ENCODE data around the gene RELT. TPM values are rescaled to one million over a fixed set of nuclear protein-coding genes. Genes with fewer than 3 reads are reported as not detected.

RELT gene
- total and polyA plus RNA-seq, 2 experiments from 2014 or later, result 2.0 to 6.3 TPM

- TF ChIP-seq STAT1 (IDR thresholded peaks at IDR 0.05; ENCODE audit: unreplicated experiment) (no peak), ZNF462 (CRISPR knock-in tag; IDR thresholded peaks at IDR 0.05) (no peak), CTCF (conservative IDR thresholded peaks at IDR 0.05; ENCODE audit: low read depth in 2 of 2) (peak; percentile 26 to 50; a peak in 3 of 4 replicates), JUNB (IDR thresholded peaks at IDR 0.05; ENCODE audit: unreplicated experiment) (no peak), POLR2AphosphoS5 (IDR thresholded peaks at IDR 0.05; ENCODE audit: low read depth) (peak; percentile 34; the same call in 1 of the 2 replicates)
- no peaks in the 10 kb centered on the region; the same call in 2 of the 3 replicates for H3K9me3 Mint-ChIP-seq
- H3K36me3 Mint-ChIP-seq (ENCODE audit: low read depth), result no peaks in the 10 kb centered on the region
- peak overlapping the region; percentile 65 for H3K4me3 Mint-ChIP-seq
- no peak overlapping the region for H3K27ac Mint-ChIP-seq
- Histone ChIP-seq H3K27me3 (ENCODE audit: insufficient read depth) (no peaks in the 10 kb centered on the region), H4K20me1 (replicated peaks; ENCODE audit: insufficient read depth) (peaks cover 5% of the 10 kb centered on the region), H3K4me1 (ENCODE audit: insufficient read depth) (peaks cover 6% of the 10 kb centered on the region; the same call in 1 of the 2 replicates), H2AFZ (0 out of 2 replicates have a peak overlapping the region, but pooled peaks have one; percentile 14), H3F3A (replicated peaks; ENCODE audit: low read depth) (0 out of 2 replicates have a peak, but pooled peaks cover 13% of the 10 kb centered on the region), H3K9me2 (ENCODE audit: insufficient read depth) (no peaks in the 10 kb centered on the region), H3K27ac (ENCODE audit: low read depth) (no peak overlapping the region), H3K4me2 (peak overlapping the region; percentile 78), H3K4me3 (peak overlapping the region; percentile 54), H3K79me2 (replicated peaks; ENCODE audit: insufficient read depth) (no peaks in the 10 kb centered on the region), H3K36me3 (ENCODE audit: insufficient read depth) (no peaks in the 10 kb centered on the region)
- ATAC-seq, result peak; percentile 96
- peaks cover 13% of the 10 kb centered on the region for H3K27me3 Mint-ChIP-seq (ENCODE audit: insufficient read depth, low read depth, poor library complexity)
- peak; percentile 92 for DNase-seq (ENCODE audit: low spot score)
- peaks cover 5% of the 10 kb centered on the region; the same call in 2 of the 3 replicates for H3K4me1 Mint-ChIP-seq
Observed at GRCh38 chr11:73361953-73362776, 14.0 kb upstream of the RELT start.

All from GM23338 (cell line).